ENCODE data around the gene TDRD9. TPM values are rescaled to one million over a fixed set of nuclear protein-coding genes. Genes with fewer than 3 reads are reported as not detected.

TDRD9 gene
- polyA plus RNA-seq, 3 donors from 2014 or later, result 1.2 to 2.8 (median 1.2) TPM

DNA sequence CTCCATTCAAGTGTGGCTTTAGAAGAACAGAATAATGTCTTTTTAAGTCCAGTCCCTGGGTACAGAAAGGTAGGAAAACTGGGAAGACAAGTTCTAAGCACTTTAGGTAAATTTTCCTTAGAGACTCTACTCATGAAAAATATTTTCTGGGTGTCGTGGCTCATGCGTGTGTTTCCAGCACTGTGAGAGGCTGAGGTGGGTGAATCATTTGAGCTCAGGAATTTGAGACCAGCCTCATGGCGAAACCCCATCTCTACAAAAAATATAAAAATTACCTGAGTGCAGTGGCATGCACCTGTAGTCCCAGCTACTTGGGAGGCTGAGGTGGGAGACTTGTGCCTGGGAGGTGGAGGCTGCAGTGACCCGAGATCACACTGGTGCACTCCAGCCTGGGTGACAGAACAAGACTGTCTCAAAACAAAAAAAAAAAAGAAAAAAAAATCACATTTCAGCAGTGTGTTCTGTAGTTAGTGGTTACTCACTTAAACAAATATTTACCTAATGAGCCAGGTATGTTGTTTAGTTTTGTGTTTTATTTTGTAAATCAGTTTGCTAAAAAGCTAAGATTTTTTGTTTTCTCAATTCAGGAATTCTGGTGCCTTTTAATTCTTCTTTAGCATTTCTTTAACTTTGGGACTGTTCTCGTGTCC lies 66.4 kb downstream of the TDRD9 start:
- H3K9me3 Mint-ChIP-seq, result peaks cover 0 to 1% (median 0%) of the 10 kb centered on the region in 6 donors
- peaks cover 1 to 10% (median 3%) of the 10 kb centered on the region in 3 donors for H3K27me3 Mint-ChIP-seq (ENCODE audit: low read depth in 3 of 3)
- H3K4me1 Mint-ChIP-seq, result no peaks in the 10 kb centered on the region
- H3K4me3 Mint-ChIP-seq, result no peak overlapping the region
- H3K36me3 Mint-ChIP-seq, result peaks cover 0 to 4% (median 0%) of the 10 kb centered on the region in 3 donors
- no peak for DNase-seq
- H3K27ac Mint-ChIP-seq, result no peak overlapping the region

DNA sequence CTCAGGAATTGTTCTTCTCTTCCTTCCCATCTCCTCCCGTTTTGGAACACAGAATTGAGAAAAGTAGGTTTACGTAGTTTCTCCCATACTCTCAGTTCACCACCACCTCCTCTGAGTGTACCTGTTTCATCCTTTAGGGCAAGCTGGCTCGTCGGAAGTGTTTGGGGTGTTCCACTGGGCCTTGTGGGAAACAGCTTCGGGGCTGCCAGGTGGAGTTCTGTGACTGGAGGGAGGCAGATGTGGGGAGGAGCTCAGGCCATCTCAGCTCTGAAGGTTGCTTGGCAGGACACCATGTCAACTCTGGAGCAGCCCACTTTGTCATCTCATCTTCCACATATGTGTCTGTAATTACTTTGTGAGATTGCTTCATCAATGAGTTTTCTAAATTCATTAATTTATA lies 67.6 kb downstream of the TDRD9 start:
- peaks cover 0 to 8% (median 3%) of the 10 kb centered on the region in 3 donors for H3K27me3 Mint-ChIP-seq (ENCODE audit: low read depth in 3 of 3)
- DNase-seq, result no peak
- H3K9me3 Mint-ChIP-seq, result peaks cover 0 to 1% (median 0%) of the 10 kb centered on the region in 6 donors
- H3K36me3 Mint-ChIP-seq, result no peaks in the 10 kb centered on the region
- H3K4me3 Mint-ChIP-seq, result no peak overlapping the region
- no peaks in the 10 kb centered on the region for H3K4me1 Mint-ChIP-seq
- H3K27ac Mint-ChIP-seq, result no peak overlapping the region

DNA sequence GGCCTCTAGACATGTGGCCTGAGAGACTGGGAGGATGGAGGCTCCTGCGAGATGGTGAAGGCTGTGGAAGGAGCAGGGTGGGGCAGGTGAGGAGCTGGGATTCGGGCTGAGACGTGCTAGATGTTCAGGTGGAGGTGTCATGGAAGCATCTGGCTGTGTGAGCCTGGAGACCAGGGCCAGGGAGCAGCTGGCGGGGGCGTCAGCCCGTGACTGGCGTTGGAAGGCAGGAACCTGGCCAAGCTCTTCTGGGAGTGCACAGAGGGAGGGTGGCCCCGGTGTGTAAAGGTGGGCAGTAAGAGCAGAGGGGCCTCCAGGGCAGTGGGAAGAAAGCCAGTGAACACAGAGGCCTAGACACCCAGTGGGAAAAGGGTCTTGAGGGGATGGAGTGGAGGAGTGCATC lies 69.1 kb downstream of the TDRD9 start:
- no peak overlapping the region for H3K27ac Mint-ChIP-seq
- no peak overlapping the region for H3K4me3 Mint-ChIP-seq
- no peaks in the 10 kb centered on the region for H3K36me3 Mint-ChIP-seq
- H3K27me3 Mint-ChIP-seq (ENCODE audit: low read depth in 3 of 3), result peaks cover 0 to 5% (median 1%) of the 10 kb centered on the region in 3 donors
- DNase-seq, result no peak
- H3K9me3 Mint-ChIP-seq, result peaks cover 0 to 1% (median 0%) of the 10 kb centered on the region in 6 donors
- H3K4me1 Mint-ChIP-seq, result no peaks in the 10 kb centered on the region

DNA sequence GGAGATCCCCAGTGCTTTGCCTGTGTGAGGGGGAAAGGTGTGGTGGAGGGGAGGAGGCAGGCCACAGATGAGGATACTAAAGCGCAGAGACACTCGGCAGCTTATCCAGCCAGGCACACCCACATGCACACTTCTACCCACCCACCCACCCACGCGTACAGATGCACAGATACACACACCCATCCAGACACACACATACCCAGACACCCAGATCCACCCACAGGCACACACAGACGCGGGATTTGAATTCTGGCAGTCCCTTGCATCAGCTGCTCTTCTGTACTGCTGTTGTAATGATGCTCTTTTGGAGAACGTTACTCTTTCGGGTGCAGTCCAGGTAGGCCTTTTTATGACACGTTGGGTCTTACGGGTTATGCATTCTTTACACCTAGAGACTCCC lies 69.8 kb downstream of the TDRD9 start:
- Mint-ChIP-seq H3K27me3 (ENCODE audit: low read depth in 3 of 3) (peaks cover 0 to 6% (median 0%) of the 10 kb centered on the region in 3 donors), H3K4me3 (no peak overlapping the region), H3K4me1 (no peaks in the 10 kb centered on the region), H3K36me3 (no peaks in the 10 kb centered on the region), H3K9me3 (peaks cover 0 to 1% (median 0%) of the 10 kb centered on the region in 6 donors), H3K27ac (no peak overlapping the region)
- DNase-seq, result no peak

DNA sequence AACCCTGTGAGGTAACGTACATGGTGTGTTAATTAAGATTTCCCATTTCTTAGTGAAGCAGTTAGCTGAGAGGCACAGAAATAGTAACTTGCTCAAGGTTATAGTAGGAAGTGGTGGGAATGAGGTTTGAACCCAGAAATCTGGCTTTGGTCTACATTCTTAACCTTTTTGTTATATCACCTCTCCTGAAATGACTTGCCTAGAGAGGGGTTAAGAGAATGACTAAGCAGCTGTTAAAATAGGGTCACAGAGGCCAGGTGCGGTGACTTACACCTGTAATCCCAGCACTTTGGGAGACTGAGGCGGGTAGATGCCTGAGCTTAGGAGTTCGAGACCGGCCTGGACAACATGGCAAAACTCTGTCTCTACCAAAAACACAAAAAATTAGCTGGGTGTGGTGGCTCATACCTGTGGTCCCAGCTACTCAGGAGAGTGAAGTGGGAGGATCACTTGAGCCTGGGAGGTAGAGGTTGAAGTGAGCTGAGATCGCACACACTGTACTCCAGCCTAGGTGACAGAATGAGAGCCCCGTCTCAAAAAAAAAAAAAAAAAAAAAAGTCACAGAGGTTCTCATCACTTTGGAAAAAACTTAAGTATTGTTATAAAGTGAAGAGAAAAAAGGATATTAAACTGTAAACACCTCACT lies 71.7 kb downstream of the TDRD9 start:
- Mint-ChIP-seq H3K36me3 (no peaks in the 10 kb centered on the region), H3K9me3 (no peaks in the 10 kb centered on the region), H3K27ac (no peak overlapping the region), H3K4me3 (no peak overlapping the region), H3K27me3 (ENCODE audit: low read depth in 3 of 3) (peaks cover 2 to 6% (median 2%) of the 10 kb centered on the region in 3 donors), H3K4me1 (no peaks in the 10 kb centered on the region)
- DNase-seq, result no peak

DNA sequence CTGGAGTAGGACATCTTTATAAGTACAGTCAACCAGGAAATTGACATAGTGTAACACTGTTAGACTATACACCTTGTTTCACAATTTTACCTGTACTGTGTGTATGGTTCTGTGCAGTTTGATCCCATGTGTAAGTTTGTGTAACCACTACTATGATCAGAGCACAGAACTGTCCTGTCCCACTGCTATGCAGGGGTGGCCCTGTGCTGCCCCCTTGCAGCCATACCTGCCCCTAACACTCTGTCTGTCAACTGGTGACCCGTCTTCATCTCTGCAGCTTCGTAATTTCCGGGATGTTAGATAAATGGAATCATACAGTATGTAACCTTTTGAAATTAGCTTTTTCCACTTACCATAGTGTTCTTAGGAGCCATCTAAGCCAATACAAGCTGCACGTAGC lies 72.7 kb downstream of the TDRD9 start:
- no peaks in the 10 kb centered on the region for H3K36me3 Mint-ChIP-seq
- H3K27ac Mint-ChIP-seq, result no peak overlapping the region
- no peak overlapping the region for H3K4me3 Mint-ChIP-seq
- peak in 1 of 3 donors; percentile 5 for DNase-seq
- no peaks in the 10 kb centered on the region for H3K9me3 Mint-ChIP-seq
- no peaks in the 10 kb centered on the region for H3K4me1 Mint-ChIP-seq
- H3K27me3 Mint-ChIP-seq (ENCODE audit: low read depth in 3 of 3), result peaks cover 2 to 6% (median 2%) of the 10 kb centered on the region in 3 donors

DNA sequence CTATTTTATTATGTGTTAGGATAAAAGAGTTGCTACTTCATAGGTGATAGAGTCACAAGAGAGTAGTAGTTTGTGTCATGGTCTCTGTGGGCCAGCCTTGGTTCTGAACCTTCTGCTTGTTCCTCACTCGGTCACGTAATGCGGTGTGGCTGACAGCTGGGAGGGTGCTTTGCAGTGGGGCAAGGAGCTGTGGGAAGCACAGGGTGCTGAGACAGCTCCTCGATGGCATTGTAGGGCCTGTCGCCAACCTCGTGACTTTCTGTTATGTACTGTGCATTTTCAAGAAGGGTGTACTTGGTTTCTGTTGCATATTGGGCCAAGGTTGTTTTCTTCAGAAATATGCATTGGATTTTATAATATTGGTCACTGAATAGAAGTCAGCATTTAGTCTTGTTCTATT lies 75.4 kb downstream of the TDRD9 start:
- Mint-ChIP-seq H3K27ac (no peak overlapping the region), H3K9me3 (no peaks in the 10 kb centered on the region), H3K4me1 (no peaks in the 10 kb centered on the region), H3K27me3 (ENCODE audit: low read depth in 3 of 3) (peaks cover 2 to 6% (median 2%) of the 10 kb centered on the region in 3 donors), H3K4me3 (no peak overlapping the region), H3K36me3 (no peaks in the 10 kb centered on the region)
- DNase-seq, result no peak

DNA sequence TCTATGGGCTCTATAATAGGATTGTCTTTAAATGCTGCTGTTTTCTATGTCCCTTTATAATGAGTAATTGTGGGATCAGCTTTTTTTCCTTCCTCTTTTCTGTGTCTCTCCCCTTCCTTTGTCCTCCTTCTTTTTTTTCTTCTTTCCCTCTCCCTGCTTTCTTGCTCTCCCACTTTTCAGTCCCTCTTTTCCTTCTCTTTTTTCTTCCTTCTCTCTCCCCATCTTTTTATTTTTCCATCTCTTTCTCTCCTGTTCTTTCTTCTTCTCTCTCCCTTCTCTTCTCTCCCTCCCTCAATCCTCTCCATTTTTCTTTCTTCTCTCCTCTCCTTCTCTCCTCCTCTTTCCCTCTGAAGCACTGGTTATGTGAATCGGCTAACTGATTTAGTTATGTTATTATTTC lies 76.6 kb downstream of the TDRD9 start:
- no peak for DNase-seq
- Mint-ChIP-seq H3K36me3 (no peaks in the 10 kb centered on the region), H3K4me3 (no peak overlapping the region), H3K9me3 (no peaks in the 10 kb centered on the region), H3K27ac (no peak overlapping the region), H3K4me1 (no peaks in the 10 kb centered on the region), H3K27me3 (ENCODE audit: low read depth in 3 of 3) (peaks cover 2 to 6% (median 2%) of the 10 kb centered on the region in 3 donors)

DNA sequence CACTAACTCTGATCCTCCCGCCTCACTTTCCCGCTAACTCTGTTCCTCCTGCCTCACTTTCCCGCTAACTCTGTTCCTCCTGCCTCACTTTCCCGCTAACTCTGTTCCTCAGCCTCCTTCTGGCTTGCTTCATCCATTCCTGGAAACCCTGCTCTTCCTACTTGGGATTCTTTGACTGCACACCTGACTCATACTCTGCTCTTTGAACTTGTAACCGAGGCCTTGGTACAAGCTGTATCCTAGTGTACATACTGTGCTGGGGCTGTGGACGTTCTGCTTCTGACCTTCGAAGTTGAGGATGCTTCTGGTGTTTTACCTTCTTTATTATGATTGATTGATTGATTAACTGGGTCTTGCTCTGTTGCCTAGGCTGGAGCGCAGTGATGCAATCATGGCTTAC lies 77.2 kb downstream of the TDRD9 start:
- no peaks in the 10 kb centered on the region for H3K4me1 Mint-ChIP-seq
- DNase-seq, result no peak
- no peaks in the 10 kb centered on the region for H3K9me3 Mint-ChIP-seq
- no peak overlapping the region for H3K4me3 Mint-ChIP-seq
- H3K27me3 Mint-ChIP-seq (ENCODE audit: low read depth in 3 of 3), result peaks cover 2 to 6% (median 2%) of the 10 kb centered on the region in 3 donors
- H3K27ac Mint-ChIP-seq, result no peak overlapping the region
- no peaks in the 10 kb centered on the region for H3K36me3 Mint-ChIP-seq

DNA sequence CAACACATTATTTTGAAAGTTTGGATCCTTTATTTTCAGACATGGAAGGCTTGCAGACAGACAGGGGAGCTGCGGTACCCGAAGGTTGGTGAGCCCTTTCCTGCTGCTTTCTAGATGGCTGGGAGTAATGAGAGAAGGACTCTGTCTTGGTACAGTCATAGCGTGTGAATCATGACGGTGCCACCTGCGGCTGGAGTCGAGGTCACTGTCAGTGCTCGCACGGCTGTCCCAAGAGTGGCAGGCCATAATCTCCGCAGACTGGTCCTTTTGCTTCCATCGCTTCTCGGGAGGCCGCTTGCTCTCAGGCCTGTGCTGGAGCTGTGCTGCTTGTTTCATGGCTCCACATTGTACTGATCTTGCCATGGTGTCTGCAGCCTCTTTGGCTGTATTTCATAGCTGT lies 78.9 kb downstream of the TDRD9 start:
- no peaks in the 10 kb centered on the region for H3K9me3 Mint-ChIP-seq
- H3K36me3 Mint-ChIP-seq, result no peaks in the 10 kb centered on the region
- no peak overlapping the region for H3K27ac Mint-ChIP-seq
- no peak overlapping the region for H3K4me3 Mint-ChIP-seq
- H3K4me1 Mint-ChIP-seq, result no peaks in the 10 kb centered on the region
- no peak for DNase-seq
- H3K27me3 Mint-ChIP-seq (ENCODE audit: low read depth in 3 of 3), result peaks cover 2 to 6% (median 2%) of the 10 kb centered on the region in 3 donors

DNA sequence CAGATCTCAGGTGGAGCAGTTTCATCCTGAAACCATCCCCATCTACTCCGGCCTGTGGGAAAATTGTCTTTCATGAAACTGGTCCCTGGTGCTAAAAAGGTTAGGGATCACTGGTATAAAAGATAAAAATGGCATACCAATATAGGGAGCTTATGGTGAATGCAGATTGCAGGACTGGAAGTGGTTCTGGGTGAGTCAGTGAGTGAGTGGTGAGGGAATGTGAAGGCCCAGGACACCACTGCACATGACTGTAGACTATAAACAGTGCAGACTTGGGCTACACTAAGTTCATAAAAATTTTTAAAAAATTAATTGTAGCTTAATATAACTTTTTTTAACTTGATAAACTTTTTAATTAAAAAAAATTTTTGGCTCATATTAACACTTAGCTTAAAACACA lies 81.0 kb downstream of the TDRD9 start:
- Mint-ChIP-seq H3K9me3 (no peaks in the 10 kb centered on the region), H3K4me3 (no peak overlapping the region), H3K4me1 (no peaks in the 10 kb centered on the region), H3K27ac (no peak overlapping the region), H3K27me3 (ENCODE audit: low read depth in 3 of 3) (peaks cover 0 to 6% (median 2%) of the 10 kb centered on the region in 3 donors), H3K36me3 (no peaks in the 10 kb centered on the region)
- no peak for DNase-seq

DNA sequence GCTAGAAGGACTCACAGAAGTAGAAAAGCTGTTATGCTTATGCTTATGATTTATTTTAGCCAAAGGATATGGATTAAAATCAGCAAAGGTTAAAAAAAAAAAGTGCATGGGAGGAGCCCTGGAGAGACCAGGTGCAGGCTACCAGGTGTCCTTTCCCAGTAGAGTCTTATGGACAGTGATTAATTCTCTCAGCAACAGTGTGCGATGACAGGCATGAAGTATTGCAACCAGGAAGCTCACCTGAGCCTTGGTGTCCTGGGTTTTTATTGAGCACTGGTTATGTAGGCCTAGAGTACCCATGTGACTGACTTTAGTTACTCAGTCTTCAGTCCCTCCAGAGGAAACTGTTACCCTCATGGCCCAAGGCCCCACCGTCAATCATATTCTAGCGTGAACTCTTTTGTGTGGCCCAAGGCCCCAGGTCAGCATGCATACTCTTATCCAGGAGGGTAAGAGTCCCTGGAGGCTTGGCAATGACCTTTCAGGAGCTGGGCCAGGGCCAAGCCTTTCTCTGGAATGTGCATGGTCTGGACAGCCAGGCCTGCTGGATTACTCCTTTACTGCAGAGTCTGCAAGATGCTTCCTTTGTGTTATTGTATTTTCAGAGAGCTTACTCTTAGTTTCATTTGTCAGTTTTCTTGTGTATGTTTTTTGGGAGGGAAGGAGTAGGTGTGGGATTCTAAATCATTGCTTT lies 83.7 kb downstream of the TDRD9 start:
- H3K27ac Mint-ChIP-seq, result no peak overlapping the region
- H3K27me3 Mint-ChIP-seq (ENCODE audit: low read depth in 3 of 3), result peaks cover 0 to 5% (median 0%) of the 10 kb centered on the region in 3 donors
- H3K9me3 Mint-ChIP-seq, result no peaks in the 10 kb centered on the region
- no peak for DNase-seq
- H3K36me3 Mint-ChIP-seq, result no peaks in the 10 kb centered on the region
- H3K4me1 Mint-ChIP-seq, result no peaks in the 10 kb centered on the region
- no peak overlapping the region for H3K4me3 Mint-ChIP-seq

DNA sequence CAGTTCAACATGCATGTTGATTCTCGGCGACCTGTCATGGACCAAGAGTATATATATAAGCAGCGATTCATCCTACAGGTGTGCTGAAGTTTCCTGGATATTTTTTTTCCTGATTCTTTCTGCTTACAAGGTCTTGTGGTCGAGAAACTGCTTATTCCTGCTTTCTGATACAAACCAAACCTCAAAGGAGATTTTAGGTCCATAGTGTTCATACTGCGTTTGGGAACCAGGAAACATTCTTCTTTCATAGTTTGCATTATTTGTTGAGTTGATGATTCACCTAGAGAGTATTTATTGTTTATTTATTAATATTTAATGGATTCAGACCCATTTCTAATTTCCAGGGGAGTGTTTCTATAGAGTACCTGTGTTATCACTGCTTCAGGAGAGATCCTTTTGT lies 86.5 kb downstream of the TDRD9 start:
- Mint-ChIP-seq H3K4me3 (no peak overlapping the region), H3K27ac (no peak overlapping the region), H3K4me1 (no peaks in the 10 kb centered on the region), H3K9me3 (no peaks in the 10 kb centered on the region), H3K36me3 (no peaks in the 10 kb centered on the region), H3K27me3 (ENCODE audit: low read depth in 3 of 3) (peaks cover 0 to 5% (median 0%) of the 10 kb centered on the region in 3 donors)
- no peak for DNase-seq

DNA sequence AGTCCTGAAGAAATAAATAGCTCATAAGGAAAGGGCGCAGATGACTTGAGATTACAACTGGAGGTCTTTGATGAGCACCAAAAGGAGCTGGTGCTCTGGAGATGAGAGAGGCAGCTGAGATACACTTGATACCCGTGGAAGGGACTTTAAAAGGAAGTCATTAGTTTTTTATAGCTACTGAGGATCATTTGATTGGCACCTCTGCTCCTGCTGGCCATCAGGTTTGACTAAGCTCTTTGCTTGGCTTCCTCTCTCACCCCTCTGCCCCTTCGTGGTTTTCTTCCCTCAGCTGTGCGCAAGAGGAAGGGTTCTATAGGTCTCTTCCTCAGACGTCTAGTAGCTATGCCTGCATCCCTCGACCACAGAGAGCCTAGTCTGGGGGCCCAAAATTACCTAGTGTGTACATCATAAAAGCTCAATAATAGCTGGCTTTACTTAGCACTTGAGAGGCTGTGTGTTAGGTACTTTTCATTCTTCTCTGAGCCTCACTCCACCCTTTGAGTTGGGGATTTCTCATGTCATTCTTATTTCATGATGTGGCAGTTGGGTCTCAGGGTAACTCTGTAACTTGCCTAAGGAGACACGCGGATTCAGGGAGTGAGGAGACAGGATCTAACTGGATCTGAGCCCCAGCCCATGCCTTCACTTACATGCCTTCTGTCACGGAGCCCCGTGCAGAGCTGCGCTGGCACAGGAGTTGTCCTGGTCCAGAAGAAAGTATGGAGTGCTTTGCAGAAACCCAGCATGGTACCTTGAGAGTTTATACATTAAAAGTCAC lies 88.8 kb downstream of the TDRD9 start:
- H3K27me3 Mint-ChIP-seq (ENCODE audit: low read depth in 3 of 3), result peaks cover 0 to 5% (median 0%) of the 10 kb centered on the region in 3 donors
- H3K4me3 Mint-ChIP-seq, result no peak overlapping the region
- no peaks in the 10 kb centered on the region for H3K9me3 Mint-ChIP-seq

More for the DNA sequence above, 88.8 kb downstream of the TDRD9 start:
- Mint-ChIP-seq H3K4me1 (no peaks in the 10 kb centered on the region), H3K36me3 (no peaks in the 10 kb centered on the region), H3K27ac (no peak overlapping the region)
- DNase-seq, result no peak
